K562 (cell line): ENCODE data around the gene USP43. TPM values are rescaled to one million over a fixed set of nuclear protein-coding genes. Genes with fewer than 3 reads are reported as not detected.
A peak's percentile ranks its signal among the peaks of the same experiment; 100 is the strongest.
"Not testable (repeated sequence)": the region's sequence is repeated elsewhere in the genome, so short reads cannot be mapped to it uniquely, and the experiment has no call there.

ENCODE experiments used
- ATAC-seq: fragments of 200-7000 bp; cut with Tn5 transposase; 3 replicates; pipeline ENCODE4 v1.9.1; 2020; ENCODE audit warnings: moderate library complexity
- BruUV-seq: library from RNA; stranded (reverse); fragments of 400-500 nt; replicated peaks from 2 replicates; lab custom pipeline; 2021; lab: Mats Ljungman, UMichigan
- CTCF ChIA-PET: fragments of 300-600 bp; formaldehyde crosslinking; extraction: SDS; loops from one replicate; lab custom pipeline; 2021; ENCODE audit warnings: low intra/inter-chr PET ratio; lab: Yijun Ruan, JAX
- POLR2A ChIA-PET: fragments of 300-600, 350-650 bp; sonication (Branson Sonifier 250); formaldehyde crosslinking; extraction: SDS; loops from one replicate; lab custom pipeline; 2021; ENCODE audit warnings: antibody characterized with exemption, inconsistent platforms; lab: Yijun Ruan, JAX
- DNase-seq, 4 experiments: peaks; one replicate each; pipeline versions ENCODE4 v3.0.0 to v3.0.0-alpha.2; 2011 to 2018; ENCODE audit warnings: low spot score in 3 of 4, mixed read lengths in 3 of 4; ENCODE audit errors: extremely low read depth in 1 of 4
- FAIRE-seq: peaks from 2 replicates; lab custom pipeline; 2011; peaks lifted over from hg19 to GRCh38; lab: Jason Lieb, UNC
- H2AFZ ChIP-seq: 2 replicates; pipeline ENCODE4 v1.6.0; 2011; ENCODE audit warnings: low read depth, low read length, control low read depth, inconsistent platforms
- H3K27ac ChIP-seq: fragments of 200-600 bp; 3 replicates; pipeline ENCODE4 v1.8.0; 2011; ENCODE audit warnings: low read depth, mild to moderate bottlenecking, control low read depth, inconsistent platforms, low read length, moderate library complexity, mixed read lengths; ENCODE audit errors: extremely low read depth
- H3K27me3 ChIP-seq, 2 experiments: fragments of 300-600 bp in 1 of 2; 2 replicates in 1 of 2; 3 replicates in 1 of 2; pipeline versions ENCODE4 v1.6.0 to v1.8.0; 2011; ENCODE audit warnings: inconsistent platforms in 2 of 2, low read length in 2 of 2, mild to moderate bottlenecking in 1 of 2, mixed read lengths in 1 of 2, moderate library complexity in 1 of 2; ENCODE audit not compliant: control insufficient read depth in 2 of 2, insufficient read depth in 2 of 2
- H3K36me3 ChIP-seq: fragments of 300-600 bp; 3 replicates; pipeline ENCODE4 v1.8.0; 2011; ENCODE audit warnings: mild to moderate bottlenecking, low read length, inconsistent platforms; ENCODE audit not compliant: control insufficient read depth, insufficient read depth
- H3K4me1 ChIP-seq, 2 experiments: fragments of 200-600 bp in 1 of 2; replicated peaks in 1 of 2; 2 replicates in 1 of 2; 3 replicates in 1 of 2; pipeline versions ENCODE4 v1.5.1 to v1.8.0; 2011; ENCODE audit warnings: inconsistent platforms in 2 of 2, low read length in 2 of 2, mild to moderate bottlenecking in 1 of 2, mixed read lengths in 1 of 2, moderate library complexity in 1 of 2; ENCODE audit not compliant: control insufficient read depth in 2 of 2, insufficient read depth in 2 of 2
- H3K4me2 ChIP-seq: 2 replicates; pipeline ENCODE4 v1.6.1; 2011; ENCODE audit warnings: low read length, control low read depth, inconsistent platforms, mixed read lengths; ENCODE audit not compliant: insufficient read depth
- H3K4me3 ChIP-seq: fragments of 200-600 bp; sonication (generic), shearing (Covaris generic); 2 replicates; pipeline ENCODE4 v1.5.1; 2016; ENCODE audit warnings: control low read depth, inconsistent platforms
- H3K79me2 ChIP-seq: fragments of 200-600 bp; 3 replicates; pipeline ENCODE4 v1.8.0; 2011; ENCODE audit warnings: low read length, inconsistent platforms; ENCODE audit not compliant: control insufficient read depth, insufficient read depth
- H3K9ac ChIP-seq, 2 experiments: 2 replicates each; pipeline versions ENCODE4 v1.6.0 to v1.6.1; 2011; ENCODE audit warnings: low read depth in 2 of 2, low read length in 2 of 2, control low read depth in 1 of 2, inconsistent platforms in 1 of 2, mild to moderate bottlenecking in 1 of 2, mixed read lengths in 1 of 2; ENCODE audit not compliant: insufficient read depth in 1 of 2
- H3K9me1 ChIP-seq: one replicate; pipeline ENCODE4 v1.6.0; 2011; ENCODE audit warnings: inconsistent platforms, mild to moderate bottlenecking, low read length, moderate library complexity; ENCODE audit not compliant: control insufficient read depth, insufficient read depth
- H3K9me3 ChIP-seq: replicated peaks from 2 replicates; pipeline ENCODE4 v1.5.1; 2011; ENCODE audit warnings: low read depth, low read length, inconsistent platforms; ENCODE audit not compliant: control insufficient read depth, insufficient read depth
- H4K20me1 ChIP-seq: replicated peaks from 2 replicates; pipeline ENCODE4 v1.6.1; 2011; ENCODE audit warnings: low read length, inconsistent platforms, mixed read lengths; ENCODE audit not compliant: control insufficient read depth, insufficient read depth
- HNRNPLL ChIP-seq: fragments of 200-400 bp; formaldehyde crosslinking; IDR thresholded peaks from 2 replicates; pipeline ENCODE4 v1.6.1; 2017; ENCODE audit warnings: low read length, low read depth, mild to moderate bottlenecking; ENCODE audit not compliant: poor library complexity, severe bottlenecking
- IRF2 ChIP-seq: sonication (generic); formaldehyde crosslinking; IDR thresholded peaks from 2 replicates; pipeline ENCODE4 v1.8.1; 2022; ENCODE audit warnings: mild to moderate bottlenecking, missing genetic modification reagents
- MXI1 ChIP-seq: IDR thresholded peaks from 2 replicates; pipeline ENCODE4 v1.6.1; 2011; ENCODE audit warnings: low read depth, mild to moderate bottlenecking, improper control_type of control experiment, low read length
- PRMT5 ChIP-seq: sonication (generic); formaldehyde crosslinking; IDR thresholded peaks from 2 replicates; pipeline ENCODE4 v1.5.0; 2020; ENCODE audit warnings: missing genetic modification reagents
- ZNF146 ChIP-seq: IDR thresholded peaks from one replicate; pipeline ENCODE4 v1.6.1; 2018; ENCODE audit warnings: missing compliant biosample characterization; ENCODE audit not compliant: unreplicated experiment
- ZNF707 ChIP-seq: fragments of 250-450 bp; sonication (Bioruptor Pico); conservative IDR thresholded peaks from 2 replicates; pipeline ENCODE4 v1.8.0; 2022; ENCODE audit warnings: inconsistent platforms, mild to moderate bottlenecking, moderate library complexity
- WGBS: fragments of 100-300 bp; shearing (Covaris generic); methylation state at CpG from one replicate; pipeline ENCODE4 v1.1.6; 2016; ENCODE audit warnings: low coverage, mixed read lengths; ENCODE audit not compliant: insufficient coverage; ENCODE audit errors: missing lambda C conversion rate; 5-methylcytosine and 5-hydroxymethylcytosine counted together
- in situ Hi-C: fragments of 300-500 bp; cut with MboI; formaldehyde crosslinking; loops from 4 replicates; pipeline ENCODE4 v1.15.0; 2018; ENCODE audit warnings: inconsistent platforms, mixed read lengths
- intact Hi-C: fragments of 100-400 bp; cut with micrococcal nuclease; formaldehyde crosslinking; loops from 2 replicates; pipeline ENCODE4 v1.14.2; 2022
- polyA plus RNA-seq, 8 experiments: library from polyadenylated mRNA; depleted of rRNA in 4 of 8; stranded (reverse) in 5 of 8; unstranded in 3 of 8; fragments of >200 nt; fragmentation: Nextera tagmentation in 2 of 8; fragmentation: Illumina TruSeq in 1 of 8; extraction: Ambion mirVana in 2 of 8; extraction: Trizol in 1 of 8; gene quantifications; 2 replicates each; pipeline versions ENCODE4 v1.2.1 to v1.2.3, GENCODE V29; 2011 to 2014; ENCODE audit warnings: inconsistent platforms in 1 of 8, missing spikeins in 1 of 8
- total RNA-seq, 7 experiments: library from RNA; depleted of rRNA in 6 of 7; stranded (reverse); fragments of >200 nt in 6 of 7; fragmentation: Illumina TruSeq in 2 of 7; extraction: Trizol in 2 of 7; gene quantifications; 2 replicates each; pipeline versions ENCODE4 v1.2.1 to v1.2.3, GENCODE V29; 2011 to 2021; ENCODE audit warnings: low replicate concordance in 1 of 7
- TF ChIP-seq, protein P1 (sequence below): fragments of 450-650 bp; formaldehyde crosslinking; IDR thresholded peaks from 2 replicates; pipeline ENCODE4 v1.4.0; 2022; ENCODE audit warnings: missing genetic modification characterization

The USP43 gene
- total and polyA plus RNA-seq, 9 of the 15 experiments (the other 6 are each of a cell fraction or from before 2014, with no cell fraction given) = 0.01 to 0.18 (median 0.06) TPM; not detected in 1

DNA sequence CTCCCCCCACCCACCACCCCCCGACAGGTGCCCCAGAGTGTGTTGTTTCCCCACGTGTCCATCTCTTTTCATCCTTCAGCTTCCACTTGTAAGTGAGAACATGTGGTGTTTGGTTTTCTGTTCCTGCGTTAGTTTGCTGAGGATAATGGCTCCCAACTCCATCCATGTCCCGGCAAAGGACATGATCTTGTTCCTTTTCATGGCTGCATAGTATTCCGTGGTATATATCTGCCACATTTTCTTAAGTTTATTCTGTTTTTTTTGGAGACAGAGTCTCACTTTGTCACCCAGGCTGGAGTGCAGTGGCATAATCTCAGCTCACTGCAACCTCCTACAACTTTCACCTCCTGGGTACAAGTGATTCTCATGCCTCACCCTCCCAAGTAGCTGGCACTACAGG, 4.9 kb upstream of the USP43 start:
- in situ Hi-C loops = loop anchor here (5.0 kb wide), 1 partner anchor 48 kb away; no protein-coding TSS in a partner anchor
- CTCF ChIA-PET = not testable (repeated sequence)
- WGBS = 2% methylated on average over 5 of the region's 5 CpGs

DNA sequence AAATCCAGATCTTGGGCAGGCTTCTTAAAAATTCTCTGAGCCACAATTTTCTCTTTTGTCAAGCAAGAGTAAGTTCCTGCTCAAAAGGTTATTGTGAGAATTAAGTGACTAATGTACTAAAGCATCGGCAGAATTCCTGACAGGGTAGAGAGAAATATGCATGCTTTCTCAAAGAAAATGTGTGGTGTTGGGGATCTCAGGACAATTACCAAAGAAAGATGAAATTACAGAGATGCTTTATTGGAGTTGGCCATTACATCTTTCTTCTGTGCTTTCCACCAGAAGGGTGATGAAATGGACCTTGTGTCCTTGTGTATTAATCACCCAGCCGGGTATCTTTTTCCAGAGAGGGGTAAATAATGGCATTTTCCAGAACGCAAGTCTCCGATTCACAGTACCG, 1.7 kb upstream of the USP43 start:
- intact Hi-C loops = no loop called here
- Histone ChIP-seq H3K36me3 (no peaks in the 10 kb centered on the region), H3K4me1 (peaks cover 0 to 17% of the 10 kb centered on the region in 2 experiments; a peak in 2 of 5 replicates), H4K20me1 (no peaks in the 10 kb centered on the region), H3K4me2 (no peak overlapping the region), H3K9me1 (no peaks in the 10 kb centered on the region), H3K27ac (no peak overlapping the region), H2AFZ (no peak overlapping the region), H3K9me3 (no peaks in the 10 kb centered on the region), H3K4me3 (no peak overlapping the region), H3K9ac (no peak overlapping the region), H3K79me2 (no peaks in the 10 kb centered on the region), H3K27me3 (peaks cover 5 to 17% of the 10 kb centered on the region in 2 experiments; a peak in 4 of 5 replicates)
- CTCF ChIA-PET = no interaction called here
- DNase-seq = no peak
- POLR2A ChIA-PET = no interaction called here
- FAIRE-seq = no peak
- ATAC-seq = no peak
- TF ChIP-seq, protein P1, sequence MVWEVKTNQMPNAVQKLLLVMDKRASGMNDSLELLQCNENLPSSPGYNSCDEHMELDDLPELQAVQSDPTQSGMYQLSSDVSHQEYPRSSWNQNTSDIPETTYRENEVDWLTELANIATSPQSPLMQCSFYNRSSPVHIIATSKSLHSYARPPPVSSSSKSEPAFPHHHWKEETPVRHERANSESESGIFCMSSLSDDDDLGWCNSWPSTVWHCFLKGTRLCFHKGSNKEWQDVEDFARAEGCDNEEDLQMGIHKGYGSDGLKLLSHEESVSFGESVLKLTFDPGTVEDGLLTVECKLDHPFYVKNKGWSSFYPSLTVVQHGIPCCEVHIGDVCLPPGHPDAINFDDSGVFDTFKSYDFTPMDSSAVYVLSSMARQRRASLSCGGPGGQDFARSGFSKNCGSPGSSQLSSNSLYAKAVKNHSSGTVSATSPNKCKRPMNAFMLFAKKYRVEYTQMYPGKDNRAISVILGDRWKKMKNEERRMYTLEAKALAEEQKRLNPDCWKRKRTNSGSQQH (CRISPR knock-in tag) = no peak
- TF ChIP-seq MXI1 (no peak), PRMT5 (CRISPR knock-in tag) (no peak), ZNF707 (CRISPR knock-in tag) (no peak), IRF2 (CRISPR knock-in tag) (no peak), HNRNPLL (no peak)
- no TSS peak for BruUV-seq
- in situ Hi-C loops = loop anchor here (5.0 kb wide), 1 partner anchor 51 kb away; no protein-coding TSS in a partner anchor
- 52% methylated on average over 5 of the region's 5 CpGs for WGBS

More for the DNA sequence above, 4.9 kb upstream of the USP43 start:
- H3K9me1 ChIP-seq, H4K20me1 ChIP-seq, H3K36me3 ChIP-seq, H3K9me3 ChIP-seq, BruUV-seq, intact Hi-C loops, H2AFZ ChIP-seq, H3K4me1 ChIP-seq, FAIRE-seq, H3K4me3 ChIP-seq, POLR2A ChIA-PET, H3K4me2 ChIP-seq, DNase-seq, H3K9ac ChIP-seq, ATAC-seq, H3K27me3 ChIP-seq, H3K79me2 ChIP-seq, H3K27ac ChIP-seq: not testable (repeated sequence)
- TF ChIP-seq ZNF146 (CRISPR knock-in tag) = peak; percentile 62
